IMR-90 (cell line): ENCODE data around the gene ECE2. TPM values are rescaled to one million over a fixed set of nuclear protein-coding genes. Genes with fewer than 3 reads are reported as not detected.

Experiments used
- ELK1 ChIP-seq: fragments of 150-350 bp; IDR thresholded peaks from 2 replicates; pipeline ENCODE4 v1.6.1; 2016; ENCODE audit warnings: low read depth, mild to moderate bottlenecking, low read length, moderate library complexity, borderline replicate concordance
- MXI1 ChIP-seq: IDR thresholded peaks from 2 replicates; pipeline ENCODE4 v1.6.1; 2012; ENCODE audit warnings: low read depth, mild to moderate bottlenecking, low read length, moderate library complexity, borderline replicate concordance
- NFE2L2 ChIP-seq: fragments of 150-350 bp; IDR thresholded peaks from 2 replicates; pipeline ENCODE4 v1.6.1; 2016; ENCODE audit warnings: low read depth, mild to moderate bottlenecking, low read length
- polyA plus RNA-seq, 3 experiments: library from polyadenylated mRNA; depleted of rRNA; stranded (reverse); fragments of >200 nt; gene quantifications; 2 replicates each; pipeline ENCODE4 v1.2.3, GENCODE V29; 2012; ENCODE audit warnings: low replicate concordance in 1 of 3
- total RNA-seq: library from RNA; depleted of rRNA; stranded (reverse); fragments of >200 nt; gene quantifications from 2 replicates; pipeline ENCODE4 v1.2.3, GENCODE V29; 2012

ECE2 gene
- total and polyA plus RNA-seq, 2 of the 4 experiments (the other 2 are of a cell fraction) = not detected

DNA sequence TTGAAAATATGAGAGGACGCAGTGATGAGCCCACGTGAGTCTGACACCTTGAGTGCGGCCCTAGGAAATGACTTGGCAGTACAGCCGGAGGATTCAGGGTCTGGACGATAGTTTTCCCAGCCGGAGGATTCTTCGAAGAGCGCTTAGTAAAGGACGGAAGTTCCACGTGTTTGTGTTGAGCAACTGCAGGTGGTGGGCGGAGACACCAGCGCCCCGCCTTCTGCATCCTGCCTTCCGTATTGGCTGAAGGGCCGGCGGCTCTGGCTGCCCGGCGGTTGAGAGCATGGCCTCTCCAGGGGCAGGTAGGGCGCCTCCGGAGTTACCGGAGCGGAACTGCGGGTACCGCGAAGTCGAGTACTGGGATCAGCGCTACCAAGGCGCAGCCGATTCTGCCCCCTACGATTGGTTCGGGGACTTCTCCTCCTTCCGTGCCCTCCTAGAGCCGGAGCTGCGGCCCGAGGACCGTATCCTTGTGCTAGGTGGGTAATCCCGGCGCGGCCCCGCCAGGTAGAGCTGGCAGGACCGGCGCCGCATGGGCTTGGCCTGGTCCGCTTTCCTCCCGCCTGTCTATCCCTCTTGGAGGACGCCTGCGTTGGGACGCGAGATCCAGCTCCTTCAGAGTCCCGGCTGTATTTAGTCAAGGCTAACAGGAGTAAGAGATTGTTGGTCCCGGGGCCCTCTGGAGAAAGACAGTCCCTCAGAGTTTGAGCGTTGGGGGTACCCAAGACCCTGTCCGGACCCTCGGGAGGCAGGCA is 26.2 kb upstream of the ECE2 start, which contains the start of gene EEF1AKMT4 (continued):
- no peak for TF ChIP-seq ELK1
- no peak for TF ChIP-seq NFE2L2
- peak; percentile 99 for TF ChIP-seq MXI1
